K562 (cell line): Measurements from ENCODE around the gene YES1. TPM values are rescaled to one million over a fixed set of nuclear protein-coding genes. Genes with fewer than 3 reads are reported as not detected.

Experiments
- ATAC-seq: fragments of 200-7000 bp; cut with Tn5 transposase; 3 replicates; pipeline ENCODE4 v1.9.1; 2020; ENCODE audit warnings: moderate library complexity
- BruUV-seq: library from RNA; stranded (reverse); fragments of 400-500 nt; replicated peaks from 2 replicates; lab custom pipeline; 2021; lab: Mats Ljungman, UMichigan
- CTCF ChIA-PET: fragments of 300-600 bp; formaldehyde crosslinking; extraction: SDS; loops from one replicate; lab custom pipeline; 2021; ENCODE audit warnings: low intra/inter-chr PET ratio; lab: Yijun Ruan, JAX
- POLR2A ChIA-PET: fragments of 300-600, 350-650 bp; sonication (Branson Sonifier 250); formaldehyde crosslinking; extraction: SDS; loops from one replicate; lab custom pipeline; 2021; ENCODE audit warnings: antibody characterized with exemption, inconsistent platforms; lab: Yijun Ruan, JAX
- DNase-seq, 4 experiments: peaks; one replicate each; pipeline versions ENCODE4 v3.0.0 to v3.0.0-alpha.2; 2011 to 2018; ENCODE audit warnings: low spot score in 3 of 4, mixed read lengths in 3 of 4; ENCODE audit errors: extremely low read depth in 1 of 4
- FAIRE-seq: peaks from 2 replicates; lab custom pipeline; 2011; peaks lifted over from hg19 to GRCh38; lab: Jason Lieb, UNC
- H2AFZ ChIP-seq: 2 replicates; pipeline ENCODE4 v1.6.0; 2011; ENCODE audit warnings: low read depth, low read length, control low read depth, inconsistent platforms
- H3K27ac ChIP-seq: fragments of 200-600 bp; 3 replicates; pipeline ENCODE4 v1.8.0; 2011; ENCODE audit warnings: low read depth, mild to moderate bottlenecking, control low read depth, inconsistent platforms, low read length, moderate library complexity, mixed read lengths; ENCODE audit errors: extremely low read depth
- H3K27me3 ChIP-seq, 2 experiments: fragments of 300-600 bp in 1 of 2; 2 replicates in 1 of 2; 3 replicates in 1 of 2; pipeline versions ENCODE4 v1.6.0 to v1.8.0; 2011; ENCODE audit warnings: inconsistent platforms in 2 of 2, low read length in 2 of 2, mild to moderate bottlenecking in 1 of 2, mixed read lengths in 1 of 2, moderate library complexity in 1 of 2; ENCODE audit not compliant: control insufficient read depth in 2 of 2, insufficient read depth in 2 of 2
- H3K36me3 ChIP-seq: fragments of 300-600 bp; 3 replicates; pipeline ENCODE4 v1.8.0; 2011; ENCODE audit warnings: mild to moderate bottlenecking, low read length, inconsistent platforms; ENCODE audit not compliant: control insufficient read depth, insufficient read depth
- H3K4me1 ChIP-seq, 2 experiments: fragments of 200-600 bp in 1 of 2; replicated peaks in 1 of 2; 2 replicates in 1 of 2; 3 replicates in 1 of 2; pipeline versions ENCODE4 v1.5.1 to v1.8.0; 2011; ENCODE audit warnings: inconsistent platforms in 2 of 2, low read length in 2 of 2, mild to moderate bottlenecking in 1 of 2, mixed read lengths in 1 of 2, moderate library complexity in 1 of 2; ENCODE audit not compliant: control insufficient read depth in 2 of 2, insufficient read depth in 2 of 2
- H3K4me2 ChIP-seq: 2 replicates; pipeline ENCODE4 v1.6.1; 2011; ENCODE audit warnings: low read length, control low read depth, inconsistent platforms, mixed read lengths; ENCODE audit not compliant: insufficient read depth
- H3K4me3 ChIP-seq: fragments of 200-600 bp; sonication (generic), shearing (Covaris generic); 2 replicates; pipeline ENCODE4 v1.5.1; 2016; ENCODE audit warnings: control low read depth, inconsistent platforms
- H3K79me2 ChIP-seq: fragments of 200-600 bp; 3 replicates; pipeline ENCODE4 v1.8.0; 2011; ENCODE audit warnings: low read length, inconsistent platforms; ENCODE audit not compliant: control insufficient read depth, insufficient read depth
- H3K9ac ChIP-seq, 2 experiments: 2 replicates each; pipeline versions ENCODE4 v1.6.0 to v1.6.1; 2011; ENCODE audit warnings: low read depth in 2 of 2, low read length in 2 of 2, control low read depth in 1 of 2, inconsistent platforms in 1 of 2, mild to moderate bottlenecking in 1 of 2, mixed read lengths in 1 of 2; ENCODE audit not compliant: insufficient read depth in 1 of 2
- H3K9me1 ChIP-seq: one replicate; pipeline ENCODE4 v1.6.0; 2011; ENCODE audit warnings: inconsistent platforms, mild to moderate bottlenecking, low read length, moderate library complexity; ENCODE audit not compliant: control insufficient read depth, insufficient read depth
- H3K9me3 ChIP-seq: replicated peaks from 2 replicates; pipeline ENCODE4 v1.5.1; 2011; ENCODE audit warnings: low read depth, low read length, inconsistent platforms; ENCODE audit not compliant: control insufficient read depth, insufficient read depth
- H4K20me1 ChIP-seq: replicated peaks from 2 replicates; pipeline ENCODE4 v1.6.1; 2011; ENCODE audit warnings: low read length, inconsistent platforms, mixed read lengths; ENCODE audit not compliant: control insufficient read depth, insufficient read depth
- BDP1 ChIP-seq: IDR thresholded peaks from 3 replicates; pipeline ENCODE4 v1.6.1; 2011; ENCODE audit not compliant: insufficient read length, insufficient read depth
- CAMTA2 ChIP-seq: fragments of 250-450 bp; sonication (Bioruptor Pico); conservative IDR thresholded peaks from 2 replicates; pipeline ENCODE4 v1.5.1; 2022
- EP300 ChIP-seq: IDR thresholded peaks from 2 replicates; pipeline ENCODE4 v1.6.1; 2012; ENCODE audit warnings: low read length, improper control_type of control experiment
- FOXK1 ChIP-seq: sonication (generic); formaldehyde crosslinking; IDR thresholded peaks from 2 replicates; pipeline ENCODE4 v1.8.0; 2022; ENCODE audit warnings: missing genetic modification reagents, mild to moderate bottlenecking, borderline replicate concordance
- HMG20A ChIP-seq: fragments of 450-650 bp; formaldehyde crosslinking; conservative IDR thresholded peaks from 2 replicates; pipeline ENCODE4 v1.4.0; 2020; ENCODE audit warnings: mild to moderate bottlenecking, mixed read lengths
- HMGN3 ChIP-seq: IDR thresholded peaks from 2 replicates; pipeline ENCODE4 v1.6.1; 2011; ENCODE audit warnings: borderline replicate concordance, low read depth, mild to moderate bottlenecking, mixed read lengths, low read length; ENCODE audit not compliant: insufficient read length; ENCODE audit errors: extremely low read depth
- LCOR ChIP-seq: sonication (generic); formaldehyde crosslinking; IDR thresholded peaks from 2 replicates; pipeline ENCODE4 v1.8.0; 2022; ENCODE audit warnings: mild to moderate bottlenecking, missing genetic modification reagents
- PHB2 ChIP-seq: fragments of 450-650 bp; IDR thresholded peaks from 2 replicates; pipeline ENCODE4 v1.6.1; 2017; ENCODE audit warnings: low read depth
- POLR2AphosphoS5 ChIP-seq: IDR thresholded peaks from 2 replicates; pipeline ENCODE4 v1.6.1; 2011; ENCODE audit warnings: mild to moderate bottlenecking, low read depth, low read length, moderate library complexity; ENCODE audit not compliant: control insufficient read depth, insufficient read depth
- RBM15 ChIP-seq: fragments of 200-400 bp; formaldehyde crosslinking; IDR thresholded peaks from 2 replicates; pipeline ENCODE4 v1.6.1; 2018; ENCODE audit warnings: mild to moderate bottlenecking, low read length, moderate library complexity; ENCODE audit not compliant: insufficient read depth
- SIN3B ChIP-seq: fragments of 450-650 bp; IDR thresholded peaks from 2 replicates; pipeline ENCODE4 v1.6.1; 2017; ENCODE audit warnings: low read depth, mild to moderate bottlenecking, moderate library complexity
- TBL1XR1 ChIP-seq, 2 experiments: IDR thresholded peaks; 2 replicates each; pipeline ENCODE4 v1.6.1; 2012; ENCODE audit warnings: improper control_type of control experiment in 2 of 2, low read length in 2 of 2, mild to moderate bottlenecking in 1 of 2
- ZNF253 ChIP-seq: fragments of 250-450 bp; sonication (Bioruptor Pico); conservative IDR thresholded peaks from 2 replicates; pipeline ENCODE4 v1.6.1; 2021; ENCODE audit warnings: mild to moderate bottlenecking
- ZNF407 ChIP-seq: fragments of 450-650 bp; IDR thresholded peaks from 2 replicates; pipeline ENCODE4 v1.6.1; 2016; ENCODE audit warnings: low read depth
- ZNF780A ChIP-seq: fragments of 250-450 bp; sonication (Bioruptor Pico); IDR thresholded peaks from 2 replicates; pipeline ENCODE4 v1.5.0; 2021; ENCODE audit warnings: mild to moderate bottlenecking
- WGBS: fragments of 100-300 bp; shearing (Covaris generic); methylation state at CpG from one replicate; pipeline ENCODE4 v1.1.6; 2016; ENCODE audit warnings: low coverage, mixed read lengths; ENCODE audit not compliant: insufficient coverage; ENCODE audit errors: missing lambda C conversion rate; 5-methylcytosine and 5-hydroxymethylcytosine counted together
- in situ Hi-C: fragments of 300-500 bp; cut with MboI; formaldehyde crosslinking; loops from 4 replicates; pipeline ENCODE4 v1.15.0; 2018; ENCODE audit warnings: inconsistent platforms, mixed read lengths
- intact Hi-C: fragments of 100-400 bp; cut with micrococcal nuclease; formaldehyde crosslinking; loops from 2 replicates; pipeline ENCODE4 v1.14.2; 2022
- polyA plus RNA-seq, 8 experiments: library from polyadenylated mRNA; depleted of rRNA in 4 of 8; stranded (reverse) in 5 of 8; unstranded in 3 of 8; fragments of >200 nt; fragmentation: Nextera tagmentation in 2 of 8; fragmentation: Illumina TruSeq in 1 of 8; extraction: Ambion mirVana in 2 of 8; extraction: Trizol in 1 of 8; gene quantifications; 2 replicates each; pipeline versions ENCODE4 v1.2.1 to v1.2.3, GENCODE V29; 2011 to 2014; ENCODE audit warnings: inconsistent platforms in 1 of 8, missing spikeins in 1 of 8
- total RNA-seq, 7 experiments: library from RNA; depleted of rRNA in 6 of 7; stranded (reverse); fragments of >200 nt in 6 of 7; fragmentation: Illumina TruSeq in 2 of 7; extraction: Trizol in 2 of 7; gene quantifications; 2 replicates each; pipeline versions ENCODE4 v1.2.1 to v1.2.3, GENCODE V29; 2011 to 2021; ENCODE audit warnings: low replicate concordance in 1 of 7

Gene YES1
- total and polyA plus RNA-seq, 9 of the 15 experiments (the other 6 are each of a cell fraction or from before 2014, with no cell fraction given), result 37.2 to 115 (median 77.7) TPM

GRCh38 chr18:811182-811891 is 705 bp downstream of the YES1 start:
- Histone ChIP-seq H3K4me2 (peak overlapping the region; percentile 89), H3K27ac (peak overlapping the region; percentile 97), H3K9me3 (no peaks in the 10 kb centered on the region), H3K4me3 (peak overlapping the region; percentile 90), H3K4me1 (peaks cover 36 to 42% of the 10 kb centered on the region in 2 experiments), H4K20me1 (peaks cover 29% of the 10 kb centered on the region), H3K27me3 (no peaks in the 10 kb centered on the region), H3K9ac (peak overlapping the region; percentile 93 to 94), H3K9me1 (no peaks in the 10 kb centered on the region), H3K79me2 (peaks cover 92% of the 10 kb centered on the region), H2AFZ (peak overlapping the region; percentile 17; the same call in 1 of the 2 replicates), H3K36me3 (peaks cover 18% of the 10 kb centered on the region)
- CTCF ChIA-PET, result interaction anchor here (0.6 kb wide), 1 partner anchor 319 kb away, joined by 3 read pairs; no protein-coding TSS in a partner anchor
- FAIRE-seq (no peak), ATAC-seq (peak; percentile 27), DNase-seq (no peak)
- in situ Hi-C loops, result no loop called here
- TSS peak; percentile 39 for BruUV-seq
- 1% methylated on average over 30 of the region's 30 CpGs for WGBS
- POLR2A ChIA-PET, result interaction anchor here (0.7 to 1.7 kb wide), 7 partner anchors 9 to 655 kb away, joined by 3 to 6 read pairs (median 4); no protein-coding TSS in a partner anchor
- intact Hi-C loops, result no loop called here
- no peak for TF ChIP-seq EP300
- TF ChIP-seq HMG20A (CRISPR knock-in tag), result no peak
- 0 out of 2 replicates have a peak, but pooled peaks have one; percentile 69 for TF ChIP-seq RBM15
- TF ChIP-seq CAMTA2 (CRISPR knock-in tag), result no peak
- TF ChIP-seq TBL1XR1 (IDR thresholded peaks at IDR 0.05; ENCODE audit: low read length in 2 of 2), result 0 out of 4 replicates have a peak, but pooled peaks of 1 of the 2 experiments have one; percentile 7
- TF ChIP-seq ZNF253 (CRISPR knock-in tag), result no peak
- TF ChIP-seq ZNF780A (CRISPR knock-in tag), result no peak
- no peak for TF ChIP-seq POLR2AphosphoS5
- TF ChIP-seq BDP1, result no peak
- peak; percentile 85; the same call in 1 of the 2 replicates for TF ChIP-seq FOXK1 (CRISPR knock-in tag)
- no peak for TF ChIP-seq PHB2
- no peak for TF ChIP-seq SIN3B
- peak; percentile 58; the same call in 1 of the 2 replicates for TF ChIP-seq LCOR (CRISPR knock-in tag)
- peak; percentile 9 for TF ChIP-seq HMGN3
- no peak for TF ChIP-seq ZNF407
